HEK293 (cell line): ENCODE data around the gene ITGB3.

Source experiments
- CTCF ChIA-PET: fragments of 350-600 bp; formaldehyde crosslinking; extraction: SDS; loops from one replicate; lab custom pipeline; 2021; ENCODE audit warnings: antibody characterized with exemption; lab: Yijun Ruan, JAX
- POLR2A ChIA-PET: fragments of 300-600 bp; formaldehyde crosslinking; extraction: SDS; loops from one replicate; lab custom pipeline; 2020; ENCODE audit warnings: antibody characterized with exemption, inconsistent platforms; lab: Yijun Ruan, JAX
- H3K27ac ChIP-seq: fragments of 200-500 bp; sonication (Bioruptor generic); 2 replicates; pipeline ENCODE4 v1.5.1; 2014; ENCODE audit warnings: low read depth, low read length, control low read depth, inconsistent platforms; ENCODE audit errors: extremely low read depth
- H3K36me3 ChIP-seq, 2 experiments: fragments of 200-500 bp in 1 of 2; sonication (Bioruptor generic) in 1 of 2; 1 replicate in 1 of 2; 2 replicates in 1 of 2; pipeline ENCODE4 v1.5.1; 2014 to 2017; ENCODE audit warnings: inconsistent platforms in 2 of 2, low read length in 2 of 2; ENCODE audit not compliant: control insufficient read depth in 2 of 2, insufficient read depth in 1 of 2
- H3K4me1 ChIP-seq: fragments of 200-500 bp; sonication (Bioruptor generic); 2 replicates; pipeline ENCODE4 v1.5.1; 2014; ENCODE audit warnings: mild to moderate bottlenecking, low read length, inconsistent platforms; ENCODE audit not compliant: control insufficient read depth, insufficient read depth
- H3K4me3 ChIP-seq: 2 replicates; pipeline ENCODE4 v1.5.1; 2011; ENCODE audit warnings: low read depth, mild to moderate bottlenecking, control low read depth, low read length, moderate library complexity
- H3K9me3 ChIP-seq: fragments of 200-500 bp; sonication (Bioruptor generic); 2 replicates; pipeline ENCODE4 v1.5.1; 2014; ENCODE audit warnings: low read depth, low read length, inconsistent platforms; ENCODE audit not compliant: control insufficient read depth, insufficient read depth
- KLF10 ChIP-seq: fragments of 450-650 bp; IDR thresholded peaks from 2 replicates; pipeline ENCODE4 v1.5.1; 2018; ENCODE audit warnings: missing biosample characterization, mild to moderate bottlenecking, missing genetic modification characterization
- OSR2 ChIP-seq: fragments of 450-650 bp; formaldehyde crosslinking; IDR thresholded peaks from 2 replicates; pipeline ENCODE4 v1.5.1; 2016; ENCODE audit warnings: missing biosample characterization, missing genetic modification characterization
- OVOL3 ChIP-seq: fragments of 450-650 bp; formaldehyde crosslinking; IDR thresholded peaks from 2 replicates; pipeline ENCODE4 v1.5.1; 2016; ENCODE audit warnings: missing biosample characterization, missing genetic modification characterization
- RBAK ChIP-seq: fragments of 450-650 bp; formaldehyde crosslinking; IDR thresholded peaks from 2 replicates; pipeline ENCODE4 v1.5.1; 2016; ENCODE audit warnings: missing biosample characterization, missing genetic modification characterization
- ZNF121 ChIP-seq: fragments of 450-650 bp; formaldehyde crosslinking; IDR thresholded peaks from 2 replicates; pipeline ENCODE4 v1.5.1; 2016; ENCODE audit warnings: missing biosample characterization, missing genetic modification characterization
- ZNF140 ChIP-seq: fragments of 450-650 bp; formaldehyde crosslinking; IDR thresholded peaks from 2 replicates; pipeline ENCODE4 v1.5.1; 2016; ENCODE audit warnings: missing biosample characterization, missing genetic modification characterization
- ZNF16 ChIP-seq: fragments of 450-650 bp; formaldehyde crosslinking; IDR thresholded peaks from 2 replicates; pipeline ENCODE4 v1.5.1; 2016; ENCODE audit warnings: low read depth, missing biosample characterization, missing genetic modification characterization
- ZNF341 ChIP-seq: fragments of 450-650 bp; formaldehyde crosslinking; IDR thresholded peaks from 2 replicates; pipeline ENCODE4; 2016; ENCODE audit warnings: low read depth, missing biosample characterization, missing genetic modification characterization
- ZNF366 ChIP-seq: fragments of 450-650 bp; formaldehyde crosslinking; conservative IDR thresholded peaks from 2 replicates; pipeline ENCODE4 v1.5.1; 2016; ENCODE audit warnings: missing biosample characterization, missing genetic modification characterization
- ZNF391 ChIP-seq: fragments of 450-650 bp; formaldehyde crosslinking; IDR thresholded peaks from 2 replicates; pipeline ENCODE4 v1.5.1; 2016; ENCODE audit warnings: low read depth, missing biosample characterization, missing genetic modification characterization, borderline replicate concordance
- ZNF449 ChIP-seq: fragments of 450-650 bp; formaldehyde crosslinking; IDR thresholded peaks from 2 replicates; pipeline ENCODE4 v1.5.1; 2017; ENCODE audit warnings: missing biosample characterization, mild to moderate bottlenecking, missing genetic modification characterization, moderate library complexity
- ZNF501 ChIP-seq: fragments of 450-650 bp; formaldehyde crosslinking; IDR thresholded peaks from 2 replicates; pipeline ENCODE4 v1.5.1; 2016; ENCODE audit warnings: missing biosample characterization, missing genetic modification characterization
- ZNF514 ChIP-seq: fragments of 450-650 bp; formaldehyde crosslinking; IDR thresholded peaks from 2 replicates; pipeline ENCODE4 v1.5.1; 2016; ENCODE audit warnings: missing biosample characterization, missing genetic modification characterization
- ZNF521 ChIP-seq: fragments of 450-650 bp; formaldehyde crosslinking; IDR thresholded peaks from 2 replicates; pipeline ENCODE4 v1.5.1; 2017; ENCODE audit warnings: missing biosample characterization, mild to moderate bottlenecking, missing genetic modification characterization
- ZNF561 ChIP-seq: fragments of 450-650 bp; IDR thresholded peaks from 2 replicates; pipeline ENCODE4 v1.5.1; 2018; ENCODE audit warnings: missing biosample characterization, missing genetic modification characterization, borderline replicate concordance
- ZNF596 ChIP-seq: fragments of 450-650 bp; IDR thresholded peaks from 2 replicates; pipeline ENCODE4 v1.5.0; 2018; ENCODE audit warnings: missing biosample characterization, mild to moderate bottlenecking, missing genetic modification characterization, moderate library complexity
- ZNF664 ChIP-seq: fragments of 450-650 bp; formaldehyde crosslinking; IDR thresholded peaks from 2 replicates; pipeline ENCODE4 v1.5.1; 2016; ENCODE audit warnings: missing biosample characterization, missing genetic modification characterization
- ZNF768 ChIP-seq: fragments of 450-650 bp; formaldehyde crosslinking; IDR thresholded peaks from 2 replicates; pipeline ENCODE4 v1.5.1; 2018; ENCODE audit warnings: missing biosample characterization, mild to moderate bottlenecking, missing genetic modification characterization
- ZNF792 ChIP-seq: fragments of 450-650 bp; formaldehyde crosslinking; IDR thresholded peaks from 2 replicates; pipeline ENCODE4 v1.5.1; 2016; ENCODE audit warnings: missing biosample characterization, missing genetic modification characterization

The ITGB3 gene

GRCh38 chr17:47270946-47271705, 17.5 kb downstream of the ITGB3 start:
- Histone ChIP-seq H3K9me3 (no peaks in the 10 kb centered on the region), H3K27ac (no peak overlapping the region), H3K36me3 (no peaks in the 10 kb centered on the region)
- TF ChIP-seq ZNF561 (tag by site-specific recombination), result no peak
- no peak for TF ChIP-seq ZNF768 (tag by site-specific recombination)
- no peak for TF ChIP-seq ZNF16
- no peak for TF ChIP-seq RBAK (tag by site-specific recombination)
- no peak for TF ChIP-seq OVOL3 (tag by site-specific recombination)
- TF ChIP-seq, all 188 proteins: peak for 0
- CTCF ChIA-PET, result no interaction called here
- peaks cover 11% of the 10 kb centered on the region for H3K4me1 ChIP-seq
- no peak overlapping the region for H3K4me3 ChIP-seq
- POLR2A ChIA-PET, result no interaction called here

GRCh38 chr17:47272491-47272890, 18.9 kb downstream of the ITGB3 start:
- POLR2A ChIA-PET, result no interaction called here
- TF ChIP-seq ZNF366 (tag by site-specific recombination) (peak; percentile 86), ZNF664 (tag by site-specific recombination) (no peak), ZNF521 (tag by site-specific recombination) (0 out of 2 replicates have a peak, but pooled peaks have one; percentile 52)
- TF ChIP-seq, all 188 proteins: peak for 2
- Histone ChIP-seq H3K27ac (no peak overlapping the region), H3K4me3 (no peak overlapping the region), H3K4me1 (peaks cover 23% of the 10 kb centered on the region), H3K36me3 (no peaks in the 10 kb centered on the region), H3K9me3 (no peaks in the 10 kb centered on the region)
- CTCF ChIA-PET, result interaction anchor here (0.6 kb wide), 1 partner anchor 273 kb away, joined by 3 read pairs; no protein-coding TSS in a partner anchor

- CTCF ChIA-PET, result interaction anchor here (1.1 kb wide), 1 partner anchor 42 kb away, joined by 7 read pairs; no protein-coding TSS in a partner anchor
Observed at GRCh38 chr17:47273245-47273644, 19.6 kb downstream of the ITGB3 start.

GRCh38 chr17:47274319-47275069, 20.9 kb downstream of the ITGB3 start:
- Histone ChIP-seq H3K4me3 (no peak overlapping the region), H3K27ac (no peak overlapping the region), H3K9me3 (no peaks in the 10 kb centered on the region), H3K36me3 (no peaks in the 10 kb centered on the region), H3K4me1 (peaks cover 26% of the 10 kb centered on the region)
- ChIA-PET POLR2A (interaction anchor here (0.6 to 1.6 kb wide), 8 partner anchors 9 to 107 kb away, joined by 3 to 11 read pairs (median 5); no protein-coding TSS in a partner anchor), CTCF (interaction anchor here (0.6 to 2.9 kb wide), 11 partner anchors 9 to 126 kb away, joined by 3 to 12 read pairs (median 5); no protein-coding TSS in a partner anchor)
- TF ChIP-seq ZNF140, result no peak
- 0 out of 2 replicates have a peak, but pooled peaks have one; percentile 24 for TF ChIP-seq ZNF121

More at GRCh38 chr17:47273245-47273644, 19.6 kb downstream of the ITGB3 start:
- Histone ChIP-seq H3K4me1 (peaks cover 23% of the 10 kb centered on the region), H3K4me3 (no peak overlapping the region), H3K9me3 (no peaks in the 10 kb centered on the region), H3K36me3 (no peaks in the 10 kb centered on the region), H3K27ac (no peak overlapping the region)
- TF ChIP-seq ZNF501 (tag by site-specific recombination), result no peak
- POLR2A ChIA-PET, result no interaction called here

- ChIA-PET CTCF (interaction anchor here (0.6 to 2.9 kb wide), 9 partner anchors 8 to 118 kb away, joined by 3 to 12 read pairs (median 5); no protein-coding TSS in a partner anchor), POLR2A (interaction anchor here (0.6 to 1.6 kb wide), 9 partner anchors 10 to 108 kb away, joined by 3 to 11 read pairs (median 5); partner anchors contain the start of gene EFCAB13)
- H3K27ac ChIP-seq, result peak overlapping the region; percentile 61
- H3K4me1 ChIP-seq, result peaks cover 30% of the 10 kb centered on the region
- no peaks in the 10 kb centered on the region for H3K36me3 ChIP-seq
- no peaks in the 10 kb centered on the region for H3K9me3 ChIP-seq
- H3K4me3 ChIP-seq, result no peak overlapping the region
- 0 out of 2 replicates have a peak, but pooled peaks have one; percentile 29 for TF ChIP-seq OSR2 (tag by site-specific recombination)
- TF ChIP-seq ZNF514 (tag by site-specific recombination), result no peak
- TF ChIP-seq ZNF792 (tag by site-specific recombination), result no peak
- TF ChIP-seq ZNF391, result no peak
- no peak for TF ChIP-seq KLF10
- no peak for TF ChIP-seq ZNF596 (tag by site-specific recombination)
- peak; percentile 86 for TF ChIP-seq ZNF341 (tag by site-specific recombination)
- peak; percentile 40; the same call in 1 of the 2 replicates for TF ChIP-seq ZNF449 (tag by site-specific recombination)
Observed at GRCh38 chr17:47275245-47275984, 21.8 kb downstream of the ITGB3 start.
